ENCODE data around the gene STAT3. TPM values are rescaled to one million over a fixed set of nuclear protein-coding genes. Genes with fewer than 3 reads are reported as not detected.

STAT3 gene
- total RNA-seq, 2 experiments from 2014 or later = 14.8 to 28.7 TPM

GRCh38 chr17:42287977-42288802, 100.1 kb downstream of the STAT3 start, which contains the start of gene STAT5A:
Gene STAT5A, plus strand, starts transcription at chr17:42288498. Its CDS starts 914 bp downstream, at chr17:42289412.
- Histone ChIP-seq H2AFZ (ENCODE audit: low read length) (peak within 1 kb of the TSS; percentile 45; the same call in 1 of the 2 replicates), H3K9me2 (ENCODE audit: insufficient read depth, low read length) (no peaks in the 10 kb centered on the region), H3K4me3 (ENCODE audit: low read depth, low read length, poor library complexity, severe bottlenecking) (peak within 1 kb of the TSS; percentile 47), H3K79me2 (ENCODE audit: insufficient read depth, low read depth, low read length) (no peaks in the 10 kb centered on the region), H3K36me3 (ENCODE audit: insufficient read depth, low read length) (no peaks in the 10 kb centered on the region), H4K20me1 (ENCODE audit: insufficient read depth, low read length) (no peaks in the 10 kb centered on the region), H3K4me2 (ENCODE audit: low read length) (peak within 1 kb of the TSS; percentile 39), H3K4me1 (ENCODE audit: insufficient read depth, low read length, poor library complexity, severe bottlenecking) (peaks cover 14% of the 10 kb centered on the region), H3K27ac (ENCODE audit: low read depth, low read length, poor library complexity, severe bottlenecking) (no peak within 1 kb of the TSS), H3K9me3 (ENCODE audit: low read length) (no peaks in the 10 kb centered on the region)
- ChIA-PET CTCF (ENCODE audit: unreplicated experiment) (no interaction called here), POLR2A (interaction anchor here (0.5 kb wide), 1 partner anchor 10 kb away, joined by 3 read pairs; no protein-coding TSS in a partner anchor)
- peak; percentile 82; the same call in 1 of the 2 replicates for TF ChIP-seq EZH2phosphoT487 (IDR thresholded peaks at IDR 0.05; ENCODE audit: borderline replicate concordance, low read depth, low read length)
- TF ChIP-seq CTCF (conservative IDR thresholded peaks at IDR 0.05; ENCODE audit: low read length) = no peak
- intact Hi-C loops (cut with micrococcal nuclease; ENCODE audit: unreplicated experiment) = no loop called here
- no TSS peak for BruUV-seq (replicated peaks)
- peak; percentile 59 for DNase-seq (ENCODE audit: low spot score)

- no peaks in the 10 kb centered on the region for H3K79me2 ChIP-seq (ENCODE audit: insufficient read depth, low read depth, low read length)
- H3K9me3 ChIP-seq (ENCODE audit: low read length) = no peaks in the 10 kb centered on the region
- peak overlapping the region; percentile 39; the same call in 1 of the 2 replicates for H3K4me2 ChIP-seq (ENCODE audit: low read length)
- peak overlapping the region; percentile 45; the same call in 1 of the 2 replicates for H2AFZ ChIP-seq (ENCODE audit: low read length)
- intact Hi-C loops (cut with micrococcal nuclease; ENCODE audit: unreplicated experiment) = no loop called here
- H3K27ac ChIP-seq (ENCODE audit: low read depth, low read length, poor library complexity, severe bottlenecking) = no peak overlapping the region
- H4K20me1 ChIP-seq (ENCODE audit: insufficient read depth, low read length) = no peaks in the 10 kb centered on the region
- no peaks in the 10 kb centered on the region for H3K9me2 ChIP-seq (ENCODE audit: insufficient read depth, low read length)
- no peaks in the 10 kb centered on the region for H3K36me3 ChIP-seq (ENCODE audit: insufficient read depth, low read length)
- BruUV-seq (replicated peaks) = no TSS peak
- ChIA-PET CTCF (ENCODE audit: unreplicated experiment) (no interaction called here), POLR2A (interaction anchor here (0.6 kb wide), 1 partner anchor 263 kb away, joined by 4 read pairs; no protein-coding TSS in a partner anchor)
- DNase-seq (ENCODE audit: low spot score) = no peak
- no peak overlapping the region for H3K4me3 ChIP-seq (ENCODE audit: low read depth, low read length, poor library complexity, severe bottlenecking)
- no peak for TF ChIP-seq CTCF (conservative IDR thresholded peaks at IDR 0.05; ENCODE audit: low read length)
- TF ChIP-seq EZH2phosphoT487 (IDR thresholded peaks at IDR 0.05; ENCODE audit: borderline replicate concordance, low read depth, low read length) = no peak
- H3K4me1 ChIP-seq (ENCODE audit: insufficient read depth, low read length, poor library complexity, severe bottlenecking) = peaks cover 14% of the 10 kb centered on the region
These were observed 100.8 kb downstream of the STAT3 start for GRCh38 chr17:42287305-42287976.
